Esophagus squamous epithelium (tissue), 5 donors: ENCODE measurements around the gene SPOPL. TPM values are rescaled to one million over a fixed set of nuclear protein-coding genes. Genes with fewer than 3 reads are reported as not detected.

Experiments
- DNase-seq: peaks from one replicate; lab custom pipeline; 2025; lab: John Stamatoyannopoulos, UW
- H3K27ac ChIP-seq, 4 donors: fragments of 200-600 bp; sonication (generic); one replicate each; pipeline ENCODE4 v1.5.1; 2016 to 2019; ENCODE audit warnings: mild to moderate bottlenecking in 1 of 4
- H3K27me3 ChIP-seq, 4 donors: fragments of 200-600 bp; sonication (generic); 1 replicate in 3 of 4; 2 replicates in 1 of 4; pipeline versions ENCODE4 v1.5.1 to v1.6.0; 2017 to 2021; ENCODE audit warnings: antibody characterized with exemption in 1 of 4
- H3K36me3 ChIP-seq, 3 donors: fragments of 200-600 bp; sonication (generic); one replicate each; pipeline ENCODE4 v1.5.1; 2016 to 2019
- H3K4me1 ChIP-seq, 3 donors: fragments of 200-600 bp; sonication (generic); one replicate each; pipeline ENCODE4 v1.5.1; 2017 to 2019
- H3K4me3 ChIP-seq, 4 donors: fragments of 200-600 bp; sonication (generic); 1 replicate in 3 of 4; 2 replicates in 1 of 4; pipeline ENCODE4 v1.5.1; 2016 to 2019; ENCODE audit warnings: mild to moderate bottlenecking in 2 of 4, moderate library complexity in 1 of 4
- H3K9me3 ChIP-seq, 3 donors: fragments of 200-600 bp; sonication (generic); one replicate each; pipeline ENCODE4 v1.5.1; 2016 to 2019
- CTCF ChIP-seq, 6 experiments: fragments of 450-650 bp in 4 of 6; fragments of 200-600 bp in 2 of 6; sonication (generic) in 2 of 6; IDR thresholded peaks; one replicate each; pipeline ENCODE4 v1.5.1; 2016 to 2019; ENCODE audit warnings: antibody characterized with exemption in 6 of 6, mild to moderate bottlenecking in 4 of 6, moderate library complexity in 4 of 6
- POLR2A ChIP-seq, 4 donors: fragments of 450-650 bp; IDR thresholded peaks; one replicate each; pipeline ENCODE4 v1.6.1; 2017; ENCODE audit warnings: antibody characterized with exemption in 4 of 4, mild to moderate bottlenecking in 4 of 4, moderate library complexity in 3 of 4
- WGBS, 2 donors: methylation state at CpG; one replicate each; pipeline ENCODE4 v1.1.5; 2018; 5-methylcytosine and 5-hydroxymethylcytosine counted together
- intact Hi-C: fragments of 100-400 bp; cut with DNase I; formaldehyde crosslinking; loops from one replicate; pipeline ENCODE4 v1.15.0; 2022
- total RNA-seq, 4 donors: library from RNA; depleted of rRNA; stranded (reverse); fragments of >200 nt; gene quantifications; one replicate each; pipeline ENCODE4 v1.1.0, GENCODE V29; 2016
- donor health status: DM: yes; HTN: yes; CAD: no.

SPOPL gene
- total RNA-seq, 4 donors from 2014 or later: 8.4 to 21.2 (median 13.3) TPM

- Histone ChIP-seq H3K27me3 (no peaks in the 10 kb centered on the region), H3K27ac (no peak overlapping the region), H3K4me1 (no peaks in the 10 kb centered on the region), H3K36me3 (peaks cover 0 to 9% (median 0%) of the 10 kb centered on the region in 3 donors), H3K9me3 (no peaks in the 10 kb centered on the region), H3K4me3 (no peak overlapping the region)
- intact Hi-C loops: no loop called here
- 96 to 100% methylated on average over 1 of the region's 1 CpG for WGBS, 2 donors
- TF ChIP-seq CTCF (IDR thresholded peaks at IDR 0.05): no peak
- no peak for TF ChIP-seq POLR2A (IDR thresholded peaks at IDR 0.05)
- no peak for DNase-seq
Measured at GRCh38 chr2:138589663-138590062, 88.1 kb downstream of the SPOPL start.

GRCh38 chr2:138596403-138596802, 94.8 kb downstream of the SPOPL start:
- DNase-seq: no peak
- WGBS, 2 donors: 81 to 86% methylated on average over 3 of the region's 3 CpGs
- H3K36me3 ChIP-seq: peaks cover 0 to 20% (median 0%) of the 10 kb centered on the region in 3 donors
- no peak overlapping the region for H3K4me3 ChIP-seq
- H3K9me3 ChIP-seq: no peaks in the 10 kb centered on the region
- H3K27ac ChIP-seq: no peak overlapping the region
- H3K27me3 ChIP-seq: no peaks in the 10 kb centered on the region
- TF ChIP-seq CTCF (IDR thresholded peaks at IDR 0.05) (no peak), POLR2A (IDR thresholded peaks at IDR 0.05) (no peak)
- H3K4me1 ChIP-seq: no peaks in the 10 kb centered on the region
- intact Hi-C loops: no loop called here

GRCh38 chr2:138600732-138601457, 99.3 kb downstream of the SPOPL start:
- DNase-seq: no peak
- TF ChIP-seq POLR2A (IDR thresholded peaks at IDR 0.05) (no peak), CTCF (IDR thresholded peaks at IDR 0.05) (no peak)
- intact Hi-C loops: no loop called here
- no peak overlapping the region for H3K27ac ChIP-seq
- H3K4me1 ChIP-seq: no peaks in the 10 kb centered on the region
- WGBS, 2 donors: 85 to 92% methylated on average over 3 of the region's 3 CpGs
- H3K4me3 ChIP-seq: no peak overlapping the region
- H3K27me3 ChIP-seq: no peaks in the 10 kb centered on the region
- peaks cover 0 to 7% (median 0%) of the 10 kb centered on the region in 3 donors for H3K36me3 ChIP-seq
- H3K9me3 ChIP-seq: no peaks in the 10 kb centered on the region

- no peak for TF ChIP-seq POLR2A (IDR thresholded peaks at IDR 0.05)
- no peak for TF ChIP-seq CTCF (IDR thresholded peaks at IDR 0.05)
- intact Hi-C loops: no loop called here
- Histone ChIP-seq H3K27ac (no peak overlapping the region), H3K4me1 (no peaks in the 10 kb centered on the region), H3K36me3 (peaks cover 0 to under 1% (median 0%) of the 10 kb centered on the region in 3 donors), H3K9me3 (no peaks in the 10 kb centered on the region), H3K27me3 (no peaks in the 10 kb centered on the region), H3K4me3 (no peak overlapping the region)
- DNase-seq: no peak
- 91 to 95% methylated on average over 2 of the region's 2 CpGs for WGBS, 2 donors
Measured at GRCh38 chr2:138601458-138602165, 100.0 kb downstream of the SPOPL start.

GRCh38 chr2:138602166-138602460, 100.5 kb downstream of the SPOPL start:
- intact Hi-C loops: no loop called here
- no peaks in the 10 kb centered on the region for H3K4me1 ChIP-seq
- H3K27me3 ChIP-seq: no peaks in the 10 kb centered on the region
- no peak overlapping the region for H3K27ac ChIP-seq
- no peak for TF ChIP-seq CTCF (IDR thresholded peaks at IDR 0.05)
- no peak for TF ChIP-seq POLR2A (IDR thresholded peaks at IDR 0.05)
- no peak for DNase-seq
- 100% methylated on average over 1 of the region's 1 CpG for WGBS, 2 donors
- no peak overlapping the region for H3K4me3 ChIP-seq
- no peaks in the 10 kb centered on the region for H3K36me3 ChIP-seq
- H3K9me3 ChIP-seq: no peaks in the 10 kb centered on the region
